HL-60/S4 treated with phorbol 12-myristate 13-acetate at 8.2 ng/mL for 4 days and 3 days (cell line): ENCODE measurements around the gene LTB4R2.

ENCODE experiments used
- in situ Hi-C: fragments of 300-500 bp; cut with MboI; formaldehyde crosslinking; loops from 2 replicates; pipeline ENCODE4 v1.15.0; 2022; ENCODE audit warnings: low sequenced_read_pairs

The LTB4R2 gene

DNA sequence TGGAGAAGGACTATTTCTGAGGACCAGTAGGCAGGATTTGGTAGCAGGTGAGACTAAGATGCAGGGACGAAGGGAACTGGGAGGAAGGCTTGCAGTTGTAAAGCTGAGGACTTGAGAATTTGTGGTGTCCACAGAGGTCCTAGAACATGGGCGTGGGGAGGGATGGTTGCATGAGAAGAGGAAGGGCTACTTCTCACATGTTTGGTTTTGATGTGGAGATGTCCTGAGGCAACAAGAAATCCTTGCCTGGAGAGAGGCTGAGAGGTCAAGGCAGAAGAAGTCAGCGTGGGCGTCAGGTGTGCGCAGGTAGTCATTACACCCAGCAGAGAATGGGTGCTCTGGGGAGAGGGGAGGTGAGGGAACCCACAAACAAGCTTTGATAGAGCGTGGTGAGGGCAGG lies 32.9 kb upstream of the LTB4R2 start:
- in situ Hi-C loops, result no loop called here

DNA sequence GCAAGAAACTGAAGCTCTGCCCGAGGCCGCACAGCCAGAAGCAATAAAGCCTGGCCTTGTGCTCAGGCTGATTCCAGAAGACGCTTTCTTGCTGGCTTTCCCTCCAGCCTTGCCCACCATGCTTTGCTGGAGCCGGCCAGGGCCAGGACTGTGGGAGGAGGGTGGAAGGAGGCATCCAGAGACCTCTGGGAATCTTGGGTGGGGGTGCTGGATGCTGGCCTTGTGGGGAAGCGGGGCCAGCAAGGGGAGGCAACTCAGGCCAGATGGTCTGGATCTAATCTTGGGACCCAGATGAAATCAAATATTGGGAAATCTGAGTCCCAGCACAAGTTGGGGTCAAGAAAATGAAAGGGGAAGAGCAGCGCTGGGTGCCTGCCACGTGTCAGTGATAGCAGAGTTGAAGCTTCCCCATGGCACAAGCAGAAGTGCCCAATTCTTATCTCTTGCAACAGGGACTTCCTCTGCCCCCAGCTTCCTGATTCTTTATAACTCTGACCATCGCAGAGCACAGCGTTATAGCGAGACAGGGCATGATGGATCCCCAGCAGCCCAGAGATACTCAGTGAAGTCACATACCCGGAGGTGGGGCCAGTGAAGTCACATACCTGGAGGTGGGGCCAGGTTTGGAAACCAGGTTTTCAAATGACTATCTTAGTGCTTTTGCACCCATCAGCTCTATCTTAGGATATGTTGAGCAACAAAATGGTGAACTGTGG lies 32.2 kb upstream of the LTB4R2 start:
- in situ Hi-C loops, result no loop called here

DNA sequence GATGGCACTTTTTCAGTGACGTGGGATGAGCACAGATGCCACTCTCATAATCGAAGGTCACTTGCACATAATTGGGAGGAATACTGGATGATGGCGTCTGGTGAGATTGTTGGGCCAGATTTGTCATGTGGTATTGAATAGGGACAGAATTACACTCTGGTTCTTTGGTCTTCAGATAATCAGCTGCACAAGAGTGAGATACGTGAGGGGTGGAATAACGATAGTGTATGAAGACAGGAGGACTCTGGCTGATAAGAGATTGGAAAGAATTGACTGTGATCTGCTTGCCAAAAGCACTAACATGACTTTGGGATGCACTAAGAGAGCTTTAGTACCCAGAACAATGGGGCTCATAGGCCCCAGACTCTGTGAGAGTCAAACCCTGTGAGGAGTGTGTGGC lies 31.5 kb upstream of the LTB4R2 start:
- in situ Hi-C loops, result no loop called here

DNA sequence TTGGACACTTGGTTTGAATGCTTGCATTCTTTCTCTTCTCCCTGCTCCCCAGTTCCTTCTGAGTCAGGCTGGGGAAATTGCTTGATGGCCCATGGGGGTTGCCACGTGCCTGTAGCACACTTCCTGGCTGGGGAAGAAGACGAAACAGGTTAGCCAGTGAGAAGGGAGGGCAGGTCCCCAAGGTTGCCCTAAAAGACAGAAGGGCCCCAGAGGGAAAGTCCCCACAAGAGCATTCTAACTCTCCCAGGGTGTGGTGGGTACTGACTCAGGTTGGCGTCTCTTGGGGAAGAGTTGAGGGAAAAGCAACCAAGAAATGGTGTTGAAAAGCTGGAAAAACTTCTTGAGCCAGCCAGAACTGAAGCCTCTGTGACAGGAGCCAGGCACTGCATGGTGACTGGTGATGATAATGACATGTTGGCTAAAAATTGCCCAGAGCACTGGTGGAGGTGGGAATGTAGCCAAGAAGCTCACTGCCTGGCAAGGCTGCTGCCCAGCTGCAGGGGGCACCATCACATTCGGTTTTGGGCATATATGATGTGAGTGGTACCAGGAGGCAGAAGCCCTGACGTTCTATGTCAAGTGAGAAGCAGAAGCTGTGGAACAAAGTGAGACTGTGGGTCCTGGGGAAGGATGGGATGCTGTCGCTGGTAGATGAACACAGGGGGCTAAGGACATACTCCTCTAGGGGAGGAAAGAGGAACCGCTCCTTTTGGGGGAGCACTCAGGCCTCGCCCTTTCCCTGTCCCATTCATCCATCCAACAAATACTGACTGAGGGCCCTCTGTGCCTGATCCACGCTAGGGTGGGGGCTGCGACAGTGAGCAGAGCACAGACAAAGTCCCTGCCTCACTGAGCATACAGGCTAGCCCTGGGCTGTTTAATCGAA lies 30.4 kb upstream of the LTB4R2 start:
- in situ Hi-C loops, result no loop called here

DNA sequence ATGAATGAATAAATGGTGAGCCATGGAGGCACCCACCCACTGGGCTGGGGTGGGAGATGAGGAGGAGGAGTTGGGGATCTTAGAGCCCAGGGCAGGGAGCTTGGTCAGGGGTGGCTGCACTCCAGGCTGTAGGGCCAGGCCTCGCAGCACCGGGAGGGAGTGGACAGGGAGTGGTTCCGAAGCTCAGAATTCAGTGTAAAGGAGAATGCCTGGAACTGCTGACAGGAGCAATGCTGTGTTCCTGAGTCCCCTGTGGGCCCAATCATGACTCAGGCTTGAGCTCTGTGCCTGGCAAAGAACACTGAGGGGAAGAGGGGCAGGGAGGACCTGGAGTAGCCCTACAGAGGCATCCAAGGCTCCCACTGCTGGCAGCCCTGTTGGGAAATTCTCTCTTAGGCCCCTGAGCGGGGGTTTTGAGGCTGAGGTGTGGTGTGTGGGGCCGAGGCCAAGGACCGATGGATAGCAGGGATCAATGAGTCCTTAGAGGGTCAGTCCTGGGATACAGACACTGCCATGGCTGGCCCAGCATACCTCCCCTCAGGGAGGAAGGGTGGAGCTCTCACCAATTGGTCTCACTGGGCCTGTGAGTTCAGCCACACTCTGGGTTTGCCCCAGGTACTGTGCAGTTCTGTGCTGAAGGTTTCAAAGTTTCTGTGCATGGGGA lies 29.0 kb upstream of the LTB4R2 start:
- in situ Hi-C loops, result no loop called here

DNA sequence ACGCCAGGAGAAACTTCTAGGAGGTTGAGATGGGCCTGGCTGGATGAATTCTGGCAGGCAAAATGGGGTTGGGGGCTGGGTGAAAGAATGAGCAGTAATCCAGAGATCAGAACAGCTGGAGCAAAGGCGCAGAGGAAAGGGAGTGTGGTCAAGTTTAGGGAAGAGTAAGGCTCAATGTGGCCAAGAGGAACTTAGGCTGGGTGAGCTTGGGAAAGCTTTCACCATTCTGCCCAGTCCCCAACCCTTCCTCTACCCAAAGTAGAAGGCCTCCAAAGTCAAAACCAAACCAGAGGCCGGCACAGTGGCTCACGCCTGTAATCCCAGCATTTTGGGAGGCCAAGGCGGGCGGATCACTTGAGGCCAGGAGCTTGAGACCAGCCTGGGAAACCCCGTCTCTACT lies 28.3 kb upstream of the LTB4R2 start:
- in situ Hi-C loops, result no loop called here

DNA sequence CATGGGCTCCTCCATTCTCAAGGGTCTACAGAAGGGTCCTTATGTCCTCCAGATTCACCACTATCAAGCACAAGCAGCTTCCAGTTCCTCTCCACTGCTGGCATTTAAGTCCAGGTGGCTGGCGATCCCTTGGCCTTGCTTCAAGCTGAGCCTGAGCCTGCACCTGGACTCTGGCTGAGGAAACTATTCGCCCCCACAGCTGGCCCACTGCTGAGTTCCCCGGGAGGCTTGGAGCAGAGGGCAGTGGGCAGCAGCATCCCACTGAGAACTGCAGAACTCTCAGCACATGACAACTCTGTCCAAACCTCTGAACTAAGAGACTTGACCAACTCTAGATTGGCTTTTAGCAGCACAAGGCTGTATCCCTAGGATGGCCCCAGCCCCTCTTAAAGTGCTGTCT lies 27.2 kb upstream of the LTB4R2 start:
- in situ Hi-C loops, result no loop called here

DNA sequence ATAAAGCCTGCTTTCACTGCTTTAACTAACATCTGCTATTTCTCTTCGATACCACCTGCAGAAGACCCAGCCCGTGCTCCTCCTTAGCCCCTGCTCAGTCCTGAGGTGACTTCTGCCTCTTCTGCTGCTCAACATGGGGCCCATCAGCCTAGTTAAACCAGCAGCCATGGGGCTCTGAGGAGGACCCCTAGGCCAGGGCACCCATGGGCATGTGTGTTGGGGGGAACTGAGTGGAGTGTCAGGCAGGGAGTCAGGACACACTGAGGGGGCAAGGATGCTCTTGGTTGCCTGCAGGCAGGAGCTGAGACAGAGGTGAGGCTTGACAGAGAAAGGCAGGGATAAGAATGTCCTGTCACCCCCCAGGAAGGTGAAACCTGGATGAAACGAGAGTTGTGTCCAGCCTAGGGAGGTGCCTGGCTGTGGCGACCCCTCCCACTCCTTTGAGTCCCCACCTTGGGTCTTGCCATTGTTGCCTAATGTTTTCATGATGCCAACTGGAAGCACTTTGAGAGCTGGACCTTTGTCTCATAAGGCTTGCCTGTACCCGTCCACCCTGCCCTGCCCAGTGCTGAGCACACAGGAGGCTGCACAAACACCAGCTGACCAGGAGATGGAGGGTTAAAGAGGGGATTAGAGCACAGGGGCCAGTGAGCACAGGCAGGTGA lies 26.0 kb upstream of the LTB4R2 start:
- in situ Hi-C loops, result no loop called here

DNA sequence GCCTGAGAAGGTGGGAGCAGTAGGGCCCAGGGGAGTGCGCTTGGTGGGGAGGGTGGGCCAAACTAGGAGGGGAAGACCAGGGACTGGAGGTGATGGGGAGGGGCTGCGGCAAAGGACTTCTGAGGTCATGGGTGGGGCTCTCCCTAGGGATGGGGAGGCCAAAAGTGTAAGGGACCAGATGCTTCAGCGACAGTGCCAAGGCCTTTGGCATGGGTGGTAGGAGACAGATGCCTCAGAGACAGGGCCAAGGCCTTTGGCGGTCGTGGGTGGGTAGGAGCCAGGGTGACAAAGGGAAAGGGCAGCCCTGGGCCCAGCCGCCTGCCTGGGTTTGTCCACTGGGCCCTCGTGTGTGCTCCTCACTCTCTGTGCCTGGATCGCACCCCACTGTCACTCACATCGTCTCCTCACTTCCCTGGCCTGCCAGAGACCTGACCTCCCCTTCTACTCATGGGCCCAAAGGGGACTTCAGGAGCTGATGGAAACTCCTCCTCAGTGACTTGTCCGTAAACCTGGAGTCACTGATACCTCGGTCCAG lies 25.4 kb upstream of the LTB4R2 start:
- in situ Hi-C loops, result no loop called here

DNA sequence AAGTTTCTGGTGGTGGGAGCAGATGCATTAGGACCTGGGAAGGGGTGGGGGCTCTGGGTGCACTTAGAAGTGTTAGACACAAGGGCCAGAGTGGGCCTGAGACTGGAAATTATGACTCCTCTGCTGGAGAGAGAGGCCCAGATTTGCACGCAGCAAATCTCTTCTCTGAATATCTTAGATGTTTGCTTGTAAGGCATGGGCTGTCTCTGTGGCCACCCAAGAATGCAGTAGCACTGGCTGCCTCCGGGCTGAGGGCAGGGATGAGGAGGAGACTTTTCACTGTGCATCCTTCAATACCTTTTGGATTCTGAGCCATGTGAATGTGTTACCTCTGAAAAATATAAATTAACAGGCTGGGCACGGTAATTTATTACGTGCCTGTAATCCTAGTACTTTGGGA lies 24.6 kb upstream of the LTB4R2 start:
- in situ Hi-C loops, result no loop called here

DNA sequence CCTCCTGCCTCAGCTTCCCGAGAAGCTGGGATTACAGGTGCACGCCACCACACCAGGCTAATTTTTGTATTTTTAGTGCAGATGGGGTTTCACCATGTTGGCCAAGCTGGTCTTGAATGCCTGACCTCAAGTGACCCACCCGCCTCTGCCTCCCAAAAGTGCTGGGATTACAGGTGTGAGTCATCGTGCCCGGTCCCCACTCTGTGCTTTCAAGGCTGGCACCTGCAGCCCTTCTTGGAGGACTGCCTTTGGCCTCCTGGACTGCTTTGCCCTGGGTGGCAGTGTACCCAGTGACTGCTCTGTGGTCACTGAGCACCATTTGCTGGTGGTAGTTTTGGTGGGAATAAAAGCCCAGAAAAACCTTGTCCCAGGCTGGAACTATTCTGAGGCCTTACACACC lies 22.9 kb upstream of the LTB4R2 start:
- in situ Hi-C loops, result no loop called here

DNA sequence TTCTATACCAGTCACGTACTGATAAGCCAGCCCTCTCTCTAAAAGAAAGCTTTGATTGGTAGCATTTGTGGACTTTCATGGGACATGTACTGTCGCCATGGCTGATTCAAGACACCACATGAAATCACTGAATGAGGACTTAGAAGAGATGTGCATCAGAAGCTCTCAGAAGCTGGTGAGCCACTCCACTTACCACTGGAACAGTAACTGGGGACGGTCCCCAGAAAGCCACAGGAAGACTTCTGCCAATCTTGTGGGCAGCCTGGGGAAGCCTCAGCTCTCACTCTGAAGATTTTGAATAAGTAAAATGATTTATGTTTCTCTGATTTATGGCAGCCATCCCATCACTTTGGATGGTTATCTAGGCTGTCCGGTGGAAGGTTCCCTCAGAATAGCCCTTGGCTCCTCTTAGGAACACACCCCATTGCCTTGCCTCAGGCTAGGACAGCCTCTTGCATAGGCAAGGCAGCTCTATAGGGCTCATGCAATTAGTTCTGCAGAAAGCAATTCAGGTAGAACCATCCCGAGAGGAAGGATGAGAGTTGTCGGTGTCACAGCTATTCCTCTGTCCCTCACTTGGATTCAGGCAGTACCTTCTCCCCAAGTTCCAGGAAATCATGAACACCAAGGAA lies 20.2 kb upstream of the LTB4R2 start:
- in situ Hi-C loops, result loop anchor here (10.0 kb wide), 1 partner anchor 45 kb away; the partner anchor contains the start of gene TINF2

DNA sequence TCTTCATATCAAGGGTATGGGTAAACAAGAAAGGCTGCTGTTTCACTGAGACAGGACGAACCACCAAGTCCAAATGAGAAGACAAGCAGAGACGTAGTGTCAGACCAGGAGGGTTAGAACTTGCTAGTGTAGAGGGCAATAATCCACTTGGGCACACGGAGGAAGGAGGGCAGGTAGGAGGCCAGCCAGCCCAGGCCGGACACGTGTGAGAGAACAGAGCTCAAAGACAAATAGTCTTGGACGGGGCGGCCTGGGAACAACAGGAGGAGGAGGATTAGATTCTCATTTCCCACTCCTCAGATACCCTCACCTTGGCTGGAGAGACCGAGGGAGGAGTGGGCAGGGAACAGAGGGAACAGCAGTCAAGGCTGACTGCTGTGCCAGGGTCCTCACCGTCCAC lies 19.2 kb upstream of the LTB4R2 start:
- in situ Hi-C loops, result loop anchor here (10.0 kb wide), 1 partner anchor 46 kb away; the partner anchor contains the start of gene TINF2

DNA sequence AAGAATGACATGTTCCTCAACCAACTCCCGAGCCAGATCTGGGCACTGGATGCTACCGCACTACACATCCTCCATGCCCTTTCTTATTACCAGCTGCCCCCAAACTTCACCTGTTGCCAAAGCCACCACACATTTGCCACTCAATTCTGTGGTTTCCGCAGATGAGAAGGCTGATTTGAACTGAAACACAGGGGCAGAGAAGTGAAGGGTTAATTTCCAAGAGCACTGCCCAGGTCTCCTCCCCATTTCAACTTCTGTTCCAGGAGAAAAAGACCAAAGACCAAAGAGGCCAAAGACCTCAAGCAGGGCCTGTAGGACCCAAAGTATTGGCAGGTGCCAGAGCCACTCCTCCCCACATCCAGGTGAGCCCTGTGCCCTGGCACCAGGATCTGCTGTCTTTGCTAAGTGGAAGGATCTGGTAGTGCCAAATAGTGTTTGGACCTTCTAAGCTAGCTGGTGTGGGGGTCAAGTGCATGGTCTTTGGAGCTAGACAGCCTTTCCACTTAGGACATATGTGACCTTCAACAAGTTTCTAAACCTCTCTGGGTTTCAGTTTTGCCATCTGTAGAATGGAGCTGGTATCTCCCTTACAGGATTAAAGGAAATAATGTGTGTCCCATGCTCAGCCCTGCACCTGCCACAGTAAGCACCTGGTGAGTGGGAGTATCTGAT lies 18.4 kb upstream of the LTB4R2 start:
- in situ Hi-C loops, result loop anchor here (10.0 kb wide), 1 partner anchor 47 kb away; the partner anchor contains the start of gene TINF2

DNA sequence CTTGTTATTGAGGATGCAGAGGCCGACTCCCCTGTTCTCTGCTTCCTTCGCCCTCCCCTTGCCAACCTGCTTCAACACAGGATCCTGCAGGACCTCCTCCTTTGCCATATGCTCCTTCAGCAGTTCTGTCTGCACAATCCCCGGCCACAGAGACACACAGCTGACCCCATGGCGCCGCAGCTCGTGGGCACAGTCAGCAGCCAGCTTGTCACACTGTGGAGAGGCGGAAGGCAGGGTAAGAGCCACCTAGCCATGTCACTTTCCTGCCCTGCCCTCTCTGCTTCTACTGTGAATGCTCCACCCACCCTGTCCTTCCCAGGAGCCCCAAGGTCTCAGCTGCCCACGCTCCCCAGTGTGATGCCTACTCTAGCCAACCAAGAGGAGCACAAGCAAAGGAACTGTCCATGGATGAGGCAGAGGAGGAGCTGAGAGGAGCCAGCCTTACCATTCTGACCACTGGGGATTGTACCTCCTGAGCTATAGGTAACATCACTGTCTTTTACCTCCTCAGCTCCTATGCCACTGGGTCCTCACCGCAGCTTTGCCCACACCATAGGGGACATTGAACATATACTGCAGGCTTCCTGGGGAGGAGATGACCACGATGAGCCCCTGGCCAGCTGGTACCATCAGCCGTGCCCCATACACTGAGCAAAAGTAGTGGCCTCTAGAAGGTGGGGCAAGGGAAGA lies 17.7 kb upstream of the LTB4R2 start:
- in situ Hi-C loops, result loop anchor here (10.0 kb wide), 1 partner anchor 47 kb away; the partner anchor contains the start of gene TINF2

DNA sequence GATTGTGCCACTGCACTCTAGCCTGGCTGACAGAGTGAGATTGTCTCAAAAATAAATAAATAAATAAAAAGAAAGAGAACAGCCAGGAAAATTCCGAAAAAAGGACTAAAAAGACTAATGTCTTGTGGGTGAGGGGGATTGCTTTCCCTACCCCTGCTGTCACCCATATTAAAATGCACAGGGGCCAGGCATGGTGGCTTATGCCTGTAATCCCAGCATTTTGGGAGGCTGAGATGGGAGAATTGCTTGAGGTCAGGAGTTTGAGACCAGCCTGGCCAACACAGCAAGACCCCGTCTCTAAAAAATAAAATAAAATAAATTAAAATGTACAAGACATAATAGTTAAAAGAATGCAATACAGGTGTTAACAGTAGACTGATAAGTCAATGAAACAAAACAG lies 16.4 kb upstream of the LTB4R2 start:
- in situ Hi-C loops, result loop anchor here (10.0 kb wide), 1 partner anchor 49 kb away; the partner anchor contains the start of gene TINF2

DNA sequence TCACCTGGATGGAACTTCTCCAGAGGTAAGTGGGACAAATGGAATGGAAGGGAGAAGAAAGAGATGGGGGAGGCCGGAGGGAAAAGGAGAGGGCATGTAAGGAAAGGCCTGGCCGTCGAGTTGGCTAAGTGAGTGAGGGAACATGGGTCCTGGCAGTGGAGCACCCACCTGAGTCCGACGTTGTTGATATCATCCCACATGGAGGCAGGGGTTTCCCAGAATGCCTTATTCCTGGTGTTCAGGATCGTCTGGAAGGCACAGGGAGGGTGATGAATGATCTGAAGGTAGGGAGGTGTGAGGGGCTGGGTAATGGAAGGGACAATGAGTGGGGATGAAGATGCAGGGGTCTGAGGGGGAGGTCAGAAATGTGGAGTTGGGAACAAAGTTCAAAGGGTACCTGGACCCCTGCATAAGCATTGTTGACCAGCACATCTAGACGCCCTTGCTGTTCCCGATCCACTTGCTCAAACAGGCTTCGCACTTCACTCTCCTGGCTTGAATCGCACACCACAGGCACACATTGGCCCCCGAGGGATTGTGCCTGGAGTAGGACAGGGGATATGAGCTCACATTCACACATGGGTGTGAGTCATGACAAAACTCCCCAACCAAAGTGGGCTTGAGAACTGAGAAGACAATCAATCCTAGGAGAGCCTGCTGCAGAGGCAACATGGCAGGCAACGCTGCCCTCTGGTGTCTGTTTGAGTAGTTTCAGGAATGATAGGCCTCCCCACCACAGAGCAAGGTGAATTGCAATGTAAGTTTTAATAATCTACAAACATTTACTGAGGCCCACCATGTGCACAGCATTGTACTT lies 13.4 kb upstream of the LTB4R2 start:
- in situ Hi-C loops, result loop anchor here (10.0 kb wide), 1 partner anchor 52 kb away; the partner anchor contains the start of gene TINF2
